MG63 (cell line): ENCODE data around the gene CCDC12. TPM values are rescaled to one million over a fixed set of nuclear protein-coding genes. Genes with fewer than 3 reads are reported as not detected.

Experiments
- DNase-seq: peaks from one replicate; pipeline ENCODE4 v3.0.0-alpha.2; 2020
- H3K27me3 ChIP-seq: fragments of 250-450 bp; sonication (Bioruptor Pico); 2 replicates; pipeline ENCODE4 v1.5.1; 2020; ENCODE audit warnings: mild to moderate bottlenecking, moderate library complexity
- H3K36me3 ChIP-seq: fragments of 250-450 bp; sonication (Bioruptor Pico); 2 replicates; pipeline ENCODE4 v1.5.1; 2020; ENCODE audit warnings: mild to moderate bottlenecking, moderate library complexity
- H3K4me3 ChIP-seq: fragments of 250-450 bp; sonication (Bioruptor Pico); 2 replicates; pipeline ENCODE4 v1.5.1; 2020; ENCODE audit warnings: mild to moderate bottlenecking, moderate library complexity
- H3K9me3 ChIP-seq: fragments of 250-450 bp; sonication (Bioruptor Pico); 2 replicates; pipeline ENCODE4 v1.5.1; 2020; ENCODE audit warnings: mild to moderate bottlenecking, moderate library complexity
- total RNA-seq: library from RNA; depleted of rRNA; stranded (reverse); fragments of >200 nt; shearing (Covaris generic); gene quantifications from 2 replicates; pipeline ENCODE4 v1.2.3, GENCODE V29; 2014; ENCODE audit warnings: low replicate concordance

Gene CCDC12
- total RNA-seq, 1 experiment from 2014 or later = 12.0 TPM

- Histone ChIP-seq H3K4me3 (no peak overlapping the region), H3K36me3 (peaks cover 8% of the 10 kb centered on the region; the same call in 1 of the 2 replicates), H3K9me3 (no peaks in the 10 kb centered on the region), H3K27me3 (no peaks in the 10 kb centered on the region)
- DNase-seq = no peak
These were observed 33.0 kb downstream of the CCDC12 start for GRCh38 chr3:46943237-46944187.

- Histone ChIP-seq H3K9me3 (no peaks in the 10 kb centered on the region), H3K36me3 (peaks cover 3% of the 10 kb centered on the region), H3K4me3 (no peak overlapping the region), H3K27me3 (no peaks in the 10 kb centered on the region)
- no peak for DNase-seq
These were observed 33.9 kb downstream of the CCDC12 start for GRCh38 chr3:46942481-46943236.

GRCh38 chr3:46942076-46942475, 34.5 kb downstream of the CCDC12 start:
- H3K36me3 ChIP-seq = peaks cover 3% of the 10 kb centered on the region
- H3K27me3 ChIP-seq = no peaks in the 10 kb centered on the region
- no peak overlapping the region for H3K4me3 ChIP-seq
- H3K9me3 ChIP-seq = no peaks in the 10 kb centered on the region
- DNase-seq = no peak

- Histone ChIP-seq H3K4me3 (no peak overlapping the region), H3K27me3 (no peaks in the 10 kb centered on the region), H3K9me3 (no peaks in the 10 kb centered on the region), H3K36me3 (no peaks in the 10 kb centered on the region; the same call in none of the 2 replicates)
- no peak for DNase-seq
These were observed 36.7 kb downstream of the CCDC12 start for GRCh38 chr3:46939578-46940445.

- H3K36me3 ChIP-seq = no peaks in the 10 kb centered on the region; the same call in none of the 2 replicates
- H3K4me3 ChIP-seq = no peak overlapping the region
- DNase-seq = no peak
- no peaks in the 10 kb centered on the region for H3K27me3 ChIP-seq
- H3K9me3 ChIP-seq = no peaks in the 10 kb centered on the region
These were observed 38.4 kb downstream of the CCDC12 start for GRCh38 chr3:46938118-46938517.

GRCh38 chr3:46936733-46937250, 39.8 kb downstream of the CCDC12 start:
- Histone ChIP-seq H3K9me3 (no peaks in the 10 kb centered on the region), H3K4me3 (no peak overlapping the region), H3K36me3 (no peaks in the 10 kb centered on the region; the same call in none of the 2 replicates), H3K27me3 (no peaks in the 10 kb centered on the region)
- no peak for DNase-seq

GRCh38 chr3:46935989-46936558, 40.5 kb downstream of the CCDC12 start:
- H3K4me3 ChIP-seq = no peak overlapping the region
- H3K36me3 ChIP-seq = no peaks in the 10 kb centered on the region; the same call in none of the 2 replicates
- no peaks in the 10 kb centered on the region for H3K27me3 ChIP-seq
- H3K9me3 ChIP-seq = no peaks in the 10 kb centered on the region
- DNase-seq = no peak

- H3K36me3 ChIP-seq = no peaks in the 10 kb centered on the region; the same call in none of the 2 replicates
- no peaks in the 10 kb centered on the region for H3K27me3 ChIP-seq
- peak; percentile 93 for DNase-seq
- H3K9me3 ChIP-seq = no peaks in the 10 kb centered on the region
- H3K4me3 ChIP-seq = no peak overlapping the region
These were observed 41.2 kb downstream of the CCDC12 start for GRCh38 chr3:46935168-46935858.

GRCh38 chr3:46934498-46935167, 41.9 kb downstream of the CCDC12 start:
- H3K27me3 ChIP-seq = no peaks in the 10 kb centered on the region
- no peaks in the 10 kb centered on the region; the same call in none of the 2 replicates for H3K36me3 ChIP-seq
- no peaks in the 10 kb centered on the region for H3K9me3 ChIP-seq
- no peak overlapping the region for H3K4me3 ChIP-seq
- DNase-seq = peak; percentile 80

GRCh38 chr3:46934072-46934471, 42.5 kb downstream of the CCDC12 start:
- Histone ChIP-seq H3K27me3 (no peaks in the 10 kb centered on the region), H3K36me3 (peaks cover 4% of the 10 kb centered on the region), H3K9me3 (no peaks in the 10 kb centered on the region), H3K4me3 (no peak overlapping the region)
- peak; percentile 32 for DNase-seq

GRCh38 chr3:46933261-46933660, 43.3 kb downstream of the CCDC12 start:
- Histone ChIP-seq H3K4me3 (no peak overlapping the region), H3K27me3 (no peaks in the 10 kb centered on the region), H3K9me3 (no peaks in the 10 kb centered on the region), H3K36me3 (peaks cover 12% of the 10 kb centered on the region)
- DNase-seq = no peak

GRCh38 chr3:46932455-46933225, 43.9 kb downstream of the CCDC12 start:
- Histone ChIP-seq H3K36me3 (peaks cover 16% of the 10 kb centered on the region), H3K4me3 (no peak overlapping the region), H3K27me3 (no peaks in the 10 kb centered on the region), H3K9me3 (no peaks in the 10 kb centered on the region)
- no peak for DNase-seq

GRCh38 chr3:46931631-46932331, 44.8 kb downstream of the CCDC12 start:
- H3K4me3 ChIP-seq = no peak overlapping the region
- H3K27me3 ChIP-seq = no peaks in the 10 kb centered on the region
- peaks cover 16% of the 10 kb centered on the region for H3K36me3 ChIP-seq
- DNase-seq = peak; percentile 33
- H3K9me3 ChIP-seq = no peaks in the 10 kb centered on the region

GRCh38 chr3:46930945-46931403, 45.6 kb downstream of the CCDC12 start:
- H3K4me3 ChIP-seq = no peak overlapping the region
- no peaks in the 10 kb centered on the region for H3K9me3 ChIP-seq
- peak; percentile 60 for DNase-seq
- H3K36me3 ChIP-seq = peaks cover 20% of the 10 kb centered on the region
- H3K27me3 ChIP-seq = no peaks in the 10 kb centered on the region
